NCI-H2227 (cell line): Measurements from ENCODE around the gene DCBLD1.
"Not testable (repeated sequence)": the region's sequence is repeated elsewhere in the genome, so short reads cannot be mapped to it uniquely, and the experiment has no call there.

Source experiments
- DNase-seq: peaks from one replicate; lab custom pipeline; 2025; ENCODE audit not compliant: unreplicated experiment; lab: John Stamatoyannopoulos, UW

DCBLD1 gene

GRCh38 chr6:117497237-117497636 lies 14.8 kb downstream of the DCBLD1 start:
- no peak for DNase-seq

GRCh38 chr6:117498159-117498558 lies 15.7 kb downstream of the DCBLD1 start:
- no peak for DNase-seq

- DNase-seq, result no peak
Measured at GRCh38 chr6:117501722-117502121, 19.2 kb downstream of the DCBLD1 start.

- DNase-seq, result no peak
Measured at GRCh38 chr6:117502580-117502979, 20.1 kb downstream of the DCBLD1 start.

- no peak for DNase-seq
Measured at GRCh38 chr6:117503211-117503610, 20.7 kb downstream of the DCBLD1 start.

GRCh38 chr6:117504478-117505144 lies 22.1 kb downstream of the DCBLD1 start:
- no peak for DNase-seq

GRCh38 chr6:117505311-117505710 lies 22.8 kb downstream of the DCBLD1 start:
- no peak for DNase-seq

- no peak for DNase-seq
Measured at GRCh38 chr6:117506180-117506835, 23.8 kb downstream of the DCBLD1 start.

- DNase-seq, result no peak
Measured at GRCh38 chr6:117506907-117507306, 24.4 kb downstream of the DCBLD1 start.

GRCh38 chr6:117508450-117508971 lies 26.0 kb downstream of the DCBLD1 start:
- DNase-seq, result no peak

- no peak for DNase-seq
Measured at GRCh38 chr6:117509021-117509420, 26.5 kb downstream of the DCBLD1 start.

GRCh38 chr6:117512056-117512828 lies 29.8 kb downstream of the DCBLD1 start:
- peak; percentile 32 for DNase-seq

GRCh38 chr6:117512987-117513573 lies 30.6 kb downstream of the DCBLD1 start:
- DNase-seq, result no peak

- DNase-seq, result no peak
Measured at GRCh38 chr6:117513778-117514365, 31.4 kb downstream of the DCBLD1 start.

- no peak for DNase-seq
Measured at GRCh38 chr6:117514655-117515054, 32.2 kb downstream of the DCBLD1 start.

GRCh38 chr6:117515326-117515725 lies 32.9 kb downstream of the DCBLD1 start:
- DNase-seq, result no peak

GRCh38 chr6:117517995-117518394 lies 35.5 kb downstream of the DCBLD1 start:
- DNase-seq, result not testable (repeated sequence)

- no peak for DNase-seq
Measured at GRCh38 chr6:117518870-117519269, 36.4 kb downstream of the DCBLD1 start.

- no peak for DNase-seq
Measured at GRCh38 chr6:117520603-117521395, 38.3 kb downstream of the DCBLD1 start.

- DNase-seq, result no peak
Measured at GRCh38 chr6:117521791-117522502, 39.5 kb downstream of the DCBLD1 start.
